ENCODE results near the gene UCP2.

DNA sequence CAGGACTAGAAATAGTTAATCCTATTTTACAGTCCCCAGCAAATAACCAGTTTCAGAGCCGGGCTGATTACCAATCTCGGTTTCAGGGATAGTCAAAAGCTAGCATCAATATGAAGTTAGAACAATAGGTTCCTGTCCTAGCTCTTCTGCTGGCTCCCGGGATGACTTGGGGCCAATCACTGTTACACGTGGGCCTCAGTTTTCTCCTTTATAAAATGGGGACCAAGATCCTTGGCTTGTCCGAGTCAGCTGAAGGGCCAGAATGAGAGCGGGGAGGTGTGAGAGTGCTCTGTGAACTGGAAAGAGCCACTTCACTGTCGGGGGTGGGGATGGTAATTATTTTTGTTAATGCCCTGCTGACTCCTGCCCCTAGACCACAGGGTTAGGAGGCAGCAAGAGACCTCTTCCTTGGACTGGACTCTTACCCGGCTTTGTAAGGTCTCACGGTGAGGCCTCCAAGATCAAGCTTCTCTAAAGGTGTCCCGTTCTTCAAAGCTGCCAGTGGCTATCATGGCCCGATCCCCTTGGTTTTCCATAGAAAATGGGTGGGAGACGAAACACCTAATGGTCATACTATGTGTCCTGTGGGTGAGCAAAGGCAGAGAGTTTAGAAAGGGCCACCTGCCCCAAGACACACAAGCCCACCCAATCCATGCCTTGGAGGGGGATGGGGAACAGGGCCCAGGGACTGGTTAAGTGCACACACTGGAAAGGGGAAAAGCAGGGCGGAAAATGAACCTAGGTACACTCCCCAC is 1.4 kb downstream of the UCP2 start:
- TF ChIP-seq EZH2 (IDR thresholded peaks at IDR 0.05; ENCODE audit: borderline replicate concordance, low read depth, low read length, severe bottlenecking) = no peak
- TF ChIP-seq, protein P1, sequence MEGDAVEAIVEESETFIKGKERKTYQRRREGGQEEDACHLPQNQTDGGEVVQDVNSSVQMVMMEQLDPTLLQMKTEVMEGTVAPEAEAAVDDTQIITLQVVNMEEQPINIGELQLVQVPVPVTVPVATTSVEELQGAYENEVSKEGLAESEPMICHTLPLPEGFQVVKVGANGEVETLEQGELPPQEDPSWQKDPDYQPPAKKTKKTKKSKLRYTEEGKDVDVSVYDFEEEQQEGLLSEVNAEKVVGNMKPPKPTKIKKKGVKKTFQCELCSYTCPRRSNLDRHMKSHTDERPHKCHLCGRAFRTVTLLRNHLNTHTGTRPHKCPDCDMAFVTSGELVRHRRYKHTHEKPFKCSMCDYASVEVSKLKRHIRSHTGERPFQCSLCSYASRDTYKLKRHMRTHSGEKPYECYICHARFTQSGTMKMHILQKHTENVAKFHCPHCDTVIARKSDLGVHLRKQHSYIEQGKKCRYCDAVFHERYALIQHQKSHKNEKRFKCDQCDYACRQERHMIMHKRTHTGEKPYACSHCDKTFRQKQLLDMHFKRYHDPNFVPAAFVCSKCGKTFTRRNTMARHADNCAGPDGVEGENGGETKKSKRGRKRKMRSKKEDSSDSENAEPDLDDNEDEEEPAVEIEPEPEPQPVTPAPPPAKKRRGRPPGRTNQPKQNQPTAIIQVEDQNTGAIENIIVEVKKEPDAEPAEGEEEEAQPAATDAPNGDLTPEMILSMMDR (IDR thresholded peaks at IDR 0.05; ENCODE audit: extremely low read depth in 1 of 2, insufficient read depth in 1 of 2, low read depth in 1 of 2, low read length in 2 of 2) = no peak
- TF ChIP-seq POLR2A (IDR thresholded peaks at IDR 0.05; ENCODE audit: low read depth, low read length) = no peak
- no peak for TF ChIP-seq FOS (IDR thresholded peaks at IDR 0.05; ENCODE audit: borderline replicate concordance, insufficient read depth, low read length)
- TF ChIP-seq, protein P2, sequence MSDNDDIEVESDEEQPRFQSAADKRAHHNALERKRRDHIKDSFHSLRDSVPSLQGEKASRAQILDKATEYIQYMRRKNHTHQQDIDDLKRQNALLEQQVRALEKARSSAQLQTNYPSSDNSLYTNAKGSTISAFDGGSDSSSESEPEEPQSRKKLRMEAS (IDR thresholded peaks at IDR 0.05; ENCODE audit: insufficient read depth, insufficient read length) = no peak
- TF ChIP-seq POLR2AphosphoS5 (IDR thresholded peaks at IDR 0.05; ENCODE audit: insufficient read depth, low read depth, low read length) = no peak
